HG03469 (cell line): ENCODE results near the gene ATP4B.

Experiments used
- ATAC-seq: cut with Tn5 transposase; IDR thresholded peaks from one replicate; pipeline ENCODE4 v1.9.1; 2021; ENCODE audit warnings: mild to moderate bottlenecking, moderate library complexity, moderate number of reproducible peaks; ENCODE audit not compliant: unreplicated experiment

ATP4B gene

DNA sequence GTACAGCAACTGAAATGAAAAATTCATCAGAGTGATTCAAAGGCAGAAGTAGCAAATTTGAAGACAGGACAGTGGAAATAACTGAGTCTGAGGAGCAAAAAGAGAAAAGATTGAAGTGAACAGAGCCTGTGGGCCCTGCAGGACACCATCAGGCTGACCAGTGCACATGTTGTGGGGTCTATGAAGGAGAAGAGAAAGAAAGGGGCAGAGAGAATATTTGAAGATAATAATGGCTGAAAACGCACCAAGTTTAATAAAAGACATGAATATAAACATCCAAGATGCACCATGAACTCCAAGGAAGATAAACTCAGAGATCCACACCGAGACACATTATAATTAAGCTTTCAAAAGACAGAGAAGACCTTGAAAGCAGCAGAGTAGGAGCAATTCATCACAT lies 15.4 kb downstream of the ATP4B start:
- no peak for ATAC-seq

GRCh38 chr13:113641426-113641825 lies 16.6 kb downstream of the ATP4B start:
- ATAC-seq: no peak

DNA sequence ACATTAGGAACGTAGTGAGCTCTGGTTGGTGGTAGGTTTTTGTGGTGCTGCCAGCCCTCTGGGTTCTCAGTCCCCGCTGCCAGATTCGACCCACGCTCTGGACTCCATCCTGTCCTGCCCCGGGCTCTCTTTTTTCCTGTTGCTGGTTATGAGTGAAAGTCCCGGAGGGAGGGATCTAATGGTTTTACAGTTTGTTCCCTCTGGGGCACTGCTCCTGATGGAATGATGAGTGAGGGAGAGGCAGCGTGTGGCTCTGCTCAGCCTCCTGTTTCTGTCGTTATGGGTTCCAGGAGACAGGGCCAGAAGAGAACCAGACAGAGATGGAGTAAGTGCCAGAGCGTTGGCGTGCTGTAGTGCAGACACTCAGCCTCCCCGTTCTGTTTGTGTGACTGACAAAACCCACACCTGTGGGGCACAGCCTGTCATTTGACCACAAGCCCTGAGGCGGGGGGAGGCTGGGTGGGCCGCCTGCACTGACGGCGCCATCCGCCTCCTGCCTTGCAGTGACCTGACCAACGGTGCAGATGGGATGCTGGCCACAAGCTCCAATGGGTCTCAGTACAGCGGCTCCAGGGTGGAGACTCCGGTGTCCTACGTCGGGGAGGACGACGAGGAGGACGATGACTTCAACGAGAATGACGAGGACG lies 18.3 kb downstream of the ATP4B start:
- ATAC-seq: no peak

GRCh38 chr13:113638806-113639205 lies 19.2 kb downstream of the ATP4B start:
- no peak for ATAC-seq

DNA sequence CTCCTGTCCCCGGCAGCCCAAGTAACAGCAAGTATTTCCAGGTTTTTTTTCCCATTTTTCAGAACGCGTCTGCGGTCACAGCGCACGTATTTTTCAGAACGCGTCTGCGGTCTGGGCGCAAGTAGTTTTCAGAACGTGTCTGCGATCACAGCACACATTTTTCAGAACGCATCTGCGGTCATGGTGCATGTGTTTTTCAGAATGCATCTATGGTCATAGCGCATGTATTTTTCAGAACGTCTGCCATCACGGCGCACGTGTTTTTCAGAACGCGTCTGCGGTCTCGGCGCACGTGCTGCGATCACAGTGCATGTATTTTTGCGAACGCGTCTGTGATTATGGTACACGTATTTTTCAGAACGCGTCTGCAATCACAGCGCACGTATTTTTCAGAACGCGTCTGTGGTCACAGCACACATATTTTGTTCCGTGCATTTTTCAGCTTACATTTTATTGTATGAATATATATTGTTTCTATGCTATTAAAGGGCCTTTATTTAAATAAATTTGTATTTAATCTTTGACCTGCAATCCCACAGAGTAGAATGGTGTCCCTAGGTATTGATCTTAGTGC lies 19.7 kb downstream of the ATP4B start:
- no peak for ATAC-seq

DNA sequence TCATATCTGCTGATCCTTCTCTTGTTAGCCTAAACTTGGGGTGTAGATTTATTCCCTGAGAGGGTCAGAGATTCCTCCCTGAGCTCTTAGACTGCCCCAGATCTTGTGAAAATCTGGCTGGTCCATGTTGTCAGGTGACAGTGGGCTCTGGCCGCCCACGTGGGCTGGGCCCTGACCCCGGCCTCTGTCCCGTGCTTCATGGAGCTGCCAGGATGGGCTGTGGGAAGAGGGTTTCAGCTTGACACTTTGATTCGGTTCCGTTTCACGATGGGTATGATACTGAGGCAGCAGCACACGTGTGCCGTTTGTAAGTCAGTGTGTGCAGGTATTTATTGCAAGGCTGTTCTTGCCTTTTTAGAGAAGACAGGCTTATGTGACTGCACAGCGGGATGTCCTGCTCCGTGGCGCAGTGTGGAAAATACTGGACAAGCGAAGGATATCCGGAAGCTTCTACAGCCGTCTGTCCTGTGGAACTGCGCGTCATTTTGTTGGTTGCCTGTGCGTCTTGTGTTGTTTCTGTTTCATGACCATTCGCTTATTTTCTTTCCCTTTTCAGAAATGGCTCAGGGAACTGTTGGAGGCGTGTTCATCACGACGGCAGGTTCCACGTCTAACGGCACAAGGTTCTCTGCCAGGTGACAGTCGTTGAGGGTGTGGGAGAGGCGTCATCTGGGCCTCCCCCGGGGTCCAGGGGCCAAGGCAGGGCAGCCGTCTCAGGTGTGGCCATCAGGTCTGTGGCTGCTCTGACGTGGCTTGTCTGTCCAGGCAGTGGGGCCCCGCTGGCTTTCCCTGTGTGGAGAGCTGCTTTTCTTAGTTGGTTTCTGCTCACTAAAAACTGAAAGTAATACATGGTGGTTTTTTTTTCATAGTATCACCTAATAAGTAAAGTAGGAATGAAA lies 20.5 kb downstream of the ATP4B start:
- no peak for ATAC-seq

DNA sequence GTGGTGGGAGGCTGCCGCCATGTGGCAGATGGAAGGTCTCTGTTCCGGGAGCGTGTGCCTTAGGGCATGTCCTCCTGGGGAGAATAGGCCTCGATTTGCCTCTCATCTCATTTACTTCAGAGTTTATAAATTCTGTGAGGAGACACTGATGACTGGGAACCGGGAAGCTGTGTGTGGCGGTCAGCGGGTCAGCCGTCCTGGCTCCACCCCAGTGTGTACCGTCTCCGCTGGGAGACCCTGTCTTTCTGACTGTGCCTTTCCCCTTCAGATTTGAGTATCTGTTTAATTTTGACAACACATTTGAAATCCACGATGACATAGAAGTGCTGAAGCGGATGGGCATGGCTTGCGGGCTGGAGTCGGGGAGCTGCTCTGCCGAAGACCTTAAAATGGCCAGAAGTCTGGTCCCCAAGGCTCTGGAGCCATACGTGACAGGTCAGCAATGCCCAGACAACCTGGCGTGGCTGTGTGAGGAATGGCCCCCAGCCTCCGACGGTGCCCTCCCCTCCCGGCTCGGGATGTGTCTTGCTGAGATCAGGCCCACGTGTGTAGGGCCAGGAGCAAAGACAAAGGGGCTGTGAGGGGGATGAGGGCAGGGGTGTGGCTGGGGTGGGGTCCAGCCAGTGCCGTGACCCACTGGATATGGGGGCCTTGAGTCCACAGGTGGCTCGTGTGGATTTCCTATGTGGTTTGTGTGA lies 21.6 kb downstream of the ATP4B start:
- no peak for ATAC-seq

DNA sequence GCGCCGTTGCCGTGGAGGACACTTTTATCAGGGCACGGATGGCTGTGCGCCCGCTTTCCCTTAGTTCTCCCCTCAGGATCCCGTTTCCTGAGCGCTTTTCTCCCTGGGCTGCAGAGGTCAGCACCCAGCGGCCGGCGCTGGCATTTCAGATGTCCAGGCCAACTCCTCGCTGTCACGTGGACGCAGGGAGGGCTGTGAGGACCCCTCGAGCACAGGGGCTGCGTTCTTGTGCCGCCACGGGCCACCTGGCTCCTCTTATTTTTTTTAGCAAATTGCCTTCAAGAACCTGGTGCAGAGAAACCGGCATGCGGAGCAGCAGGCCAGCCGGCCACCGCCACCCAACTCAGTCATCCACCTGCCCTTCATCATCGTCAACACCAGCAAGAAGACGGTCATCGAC lies 22.3 kb downstream of the ATP4B start:
- no peak for ATAC-seq

- ATAC-seq: no peak
Measured at GRCh38 chr13:113635048-113635420, 23.0 kb downstream of the ATP4B start.

GRCh38 chr13:113634279-113635047 lies 23.5 kb downstream of the ATP4B start:
- no peak for ATAC-seq

DNA sequence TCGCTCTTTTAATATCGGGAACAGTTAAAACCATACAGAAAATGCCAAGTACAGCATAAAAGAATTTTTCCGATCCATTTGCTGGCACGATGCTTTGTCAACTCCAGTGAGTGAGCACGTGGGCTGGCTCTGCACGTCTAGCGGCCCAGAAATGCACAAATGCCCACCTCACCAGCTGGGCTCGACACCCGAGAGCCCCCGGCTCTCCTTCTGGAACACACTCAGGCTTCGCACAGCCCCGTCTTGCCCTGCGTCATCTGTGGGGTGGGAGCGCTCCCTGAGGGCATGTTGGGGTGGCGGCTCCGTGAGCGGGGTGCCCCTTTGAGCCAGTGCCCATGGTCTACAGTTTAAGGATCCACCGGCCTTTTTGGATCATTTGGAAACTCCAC lies 24.5 kb downstream of the ATP4B start:
- no peak for ATAC-seq

GRCh38 chr13:113632706-113633484 lies 25.1 kb downstream of the ATP4B start:
- ATAC-seq: no peak

DNA sequence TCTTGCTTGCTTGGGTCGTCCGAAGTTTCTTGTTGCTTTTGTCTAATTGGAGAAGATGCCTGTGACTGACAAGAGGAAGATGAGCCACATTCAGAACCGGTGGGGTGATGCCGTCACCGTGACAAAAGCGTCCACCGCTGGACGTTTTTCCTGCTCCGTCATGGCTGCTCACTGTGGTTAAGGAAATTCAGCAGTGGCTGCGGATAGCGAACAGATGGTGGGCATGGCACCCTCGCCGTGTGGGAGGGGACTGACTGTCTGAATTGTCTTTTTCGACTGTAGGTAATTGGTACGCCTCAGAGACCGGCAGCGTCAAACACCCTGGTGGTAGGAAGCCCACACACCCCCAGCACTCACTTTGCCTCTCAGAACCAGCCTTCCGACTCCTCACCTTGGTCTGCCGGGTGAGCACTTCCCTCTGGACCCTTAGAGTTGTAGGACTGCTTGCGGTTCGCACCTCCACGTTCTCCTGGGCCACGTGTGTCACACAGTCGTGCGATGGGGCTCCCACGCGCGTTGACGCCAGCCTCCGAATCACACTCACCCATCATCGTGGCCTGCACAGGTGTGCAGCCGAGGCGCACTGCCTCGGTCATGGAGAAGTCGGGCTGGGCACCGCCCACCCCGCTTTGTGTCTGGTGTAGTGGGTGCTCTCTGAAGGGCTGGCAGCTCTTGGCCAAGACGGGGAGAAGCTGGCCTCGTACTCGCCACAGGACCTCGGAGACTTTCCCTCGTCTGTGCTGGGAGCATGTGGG lies 26.5 kb downstream of the ATP4B start:
- ATAC-seq: no peak

- no peak for ATAC-seq
Measured at GRCh38 chr13:113630804-113631203, 27.2 kb downstream of the ATP4B start.

GRCh38 chr13:113630296-113630695 lies 27.7 kb downstream of the ATP4B start:
- no peak for ATAC-seq

- no peak for ATAC-seq
Measured at GRCh38 chr13:113629866-113630265, 28.1 kb downstream of the ATP4B start.

DNA sequence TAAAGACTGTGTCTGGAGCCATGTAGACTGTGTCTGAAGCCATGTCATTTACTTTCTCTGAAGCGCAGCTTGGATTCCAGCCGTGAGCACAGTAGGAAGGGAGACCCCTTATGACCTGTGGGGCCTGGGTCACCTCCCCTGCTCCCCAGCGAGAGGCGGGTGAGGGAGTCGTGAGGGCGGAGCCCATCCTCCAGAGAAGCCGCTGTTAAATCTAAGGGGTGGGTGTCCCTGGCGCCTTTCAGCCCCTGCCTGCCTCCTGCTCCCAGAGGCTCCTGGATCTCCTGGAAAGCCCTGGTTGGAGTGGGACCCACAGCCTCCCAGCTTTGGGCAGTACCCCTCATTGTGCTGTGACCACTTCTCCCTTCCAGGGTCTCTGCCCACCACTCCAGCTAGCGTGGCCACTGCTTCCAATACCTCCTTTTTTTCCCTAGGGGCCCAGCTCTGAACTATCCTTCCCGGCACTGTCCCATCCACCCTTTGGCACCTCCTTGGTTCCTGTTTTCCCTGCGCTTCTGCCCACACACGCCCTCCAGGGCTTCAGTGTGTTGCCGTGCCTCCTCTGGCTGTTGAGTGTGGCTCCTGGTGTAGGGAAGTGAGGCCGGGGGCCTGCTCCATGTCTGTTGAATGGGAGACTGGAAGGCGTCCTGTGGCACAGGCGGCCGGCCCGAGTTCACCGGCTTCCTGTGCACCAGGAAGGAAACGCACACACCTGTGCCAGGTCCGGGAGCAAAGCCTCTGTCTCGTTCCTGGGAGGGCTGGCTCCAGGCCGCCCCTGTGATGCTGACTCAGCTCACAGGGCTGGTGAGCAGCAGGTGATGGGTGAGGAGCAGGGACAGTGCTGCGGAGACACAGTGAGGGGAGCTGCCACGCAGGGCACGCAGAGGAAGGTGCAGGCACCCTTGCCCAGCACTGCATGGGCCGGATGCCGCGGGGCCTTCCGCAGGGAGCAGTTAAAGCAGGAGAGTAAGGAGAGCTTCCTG lies 29.4 kb downstream of the ATP4B start:
- no peak for ATAC-seq

GRCh38 chr13:113627136-113627535 lies 30.9 kb downstream of the ATP4B start:
- no peak for ATAC-seq
